Lower leg skin (tissue), 3 donors: ENCODE results near the gene ADIRF.
"Not testable (repeated sequence)": the region's sequence is repeated elsewhere in the genome, so short reads cannot be mapped to it uniquely, and the experiment has no call there.

Experiments
- CTCF ChIP-seq, 3 donors: fragments of 450-650 bp; IDR thresholded peaks; one replicate each; pipeline ENCODE4 v1.5.1; 2016; ENCODE audit warnings: antibody characterized with exemption in 3 of 3, mild to moderate bottlenecking in 3 of 3, moderate library complexity in 2 of 3
- POLR2A ChIP-seq, 2 donors: fragments of 450-650 bp; IDR thresholded peaks; one replicate each; pipeline ENCODE4 v1.6.1; 2016 to 2017; ENCODE audit warnings: antibody characterized with exemption in 2 of 2, mild to moderate bottlenecking in 1 of 2, moderate library complexity in 1 of 2

- TF ChIP-seq CTCF, POLR2A (IDR thresholded peaks at IDR 0.05): not testable (repeated sequence)
These were observed 31.6 kb downstream of the ADIRF start for GRCh38 chr10:86999802-87000403.
